Keratinocyte (primary cell): ENCODE data around the gene VASN.

Experiments
- CTCF ChIP-seq, 3 experiments: IDR thresholded peaks in 1 of 3; conservative IDR thresholded peaks in 1 of 3; optimal IDR thresholded peaks in 1 of 3; 2 replicates in 2 of 3; 3 replicates in 1 of 3; pipeline versions ENCODE3 to v1.5.1; 2011; ENCODE audit warnings: low read length in 3 of 3, mild to moderate bottlenecking in 3 of 3, moderate library complexity in 2 of 3, control low read depth in 1 of 3, inconsistent platforms in 1 of 3; ENCODE audit not compliant: insufficient read depth in 2 of 3; ENCODE audit errors: extremely low read depth in 1 of 3
- EZH2 ChIP-seq: IDR thresholded peaks from one replicate; pipeline ENCODE4 v1.6.1; 2012; ENCODE audit warnings: inconsistent platforms, mild to moderate bottlenecking, low read length, moderate library complexity

GRCh38 chr16:4350787-4351659 lies 20.6 kb upstream of the VASN start, which contains the start of gene PAM16:
- TF ChIP-seq CTCF (optimal IDR thresholded peaks at IDR 0.05 in 1 of 3, IDR thresholded peaks at IDR 0.05 in 1 of 3, conservative IDR thresholded peaks at IDR 0.05 in 1 of 3; ENCODE audit: extremely low read depth in 1 of 3, insufficient read depth in 2 of 3, low read length in 3 of 3) (peak in 2 of 3 experiments; percentile 5 to 33), EZH2 (no peak)
